ENCODE data around the gene SCNN1B. TPM values are rescaled to one million over a fixed set of nuclear protein-coding genes. Genes with fewer than 3 reads are reported as not detected.

SCNN1B gene
- total and polyA plus RNA-seq, 2 donors (not counting 1 experiment from before 2014, with no cell fraction given): not detected

DNA sequence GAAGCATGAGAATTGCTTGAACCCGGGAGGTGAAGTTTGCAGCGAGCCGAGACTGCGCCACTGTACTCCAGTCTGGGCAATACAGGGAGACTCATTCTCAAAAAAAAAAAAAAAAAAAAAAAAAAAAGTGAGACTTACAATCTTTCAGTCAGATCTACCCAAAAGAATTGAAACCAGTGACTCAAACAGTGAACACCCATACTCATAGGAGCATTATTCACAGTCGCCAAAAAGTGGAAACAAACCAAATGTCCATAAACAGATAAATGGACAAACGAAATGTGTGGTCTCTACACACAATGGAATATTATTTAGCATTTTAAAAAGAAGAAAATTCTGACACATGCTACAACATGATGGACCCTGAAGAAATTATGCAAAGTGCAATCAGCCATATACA lies 9.1 kb upstream of the SCNN1B start:
- H3K27me3 ChIP-seq (ENCODE audit: control insufficient read depth, insufficient read depth, low read length): no peaks in the 10 kb centered on the region
- H4K20me1 ChIP-seq (ENCODE audit: control insufficient read depth, extremely low read depth, insufficient read depth, low read length): no peaks in the 10 kb centered on the region
- no peak overlapping the region for H3K4me3 ChIP-seq (replicated peaks in 1 of 4; ENCODE audit: control extremely low read depth in 1 of 4, insufficient read depth in 1 of 4, low read depth in 3 of 4, low read length in 4 of 4)
- TF ChIP-seq, protein P1, sequence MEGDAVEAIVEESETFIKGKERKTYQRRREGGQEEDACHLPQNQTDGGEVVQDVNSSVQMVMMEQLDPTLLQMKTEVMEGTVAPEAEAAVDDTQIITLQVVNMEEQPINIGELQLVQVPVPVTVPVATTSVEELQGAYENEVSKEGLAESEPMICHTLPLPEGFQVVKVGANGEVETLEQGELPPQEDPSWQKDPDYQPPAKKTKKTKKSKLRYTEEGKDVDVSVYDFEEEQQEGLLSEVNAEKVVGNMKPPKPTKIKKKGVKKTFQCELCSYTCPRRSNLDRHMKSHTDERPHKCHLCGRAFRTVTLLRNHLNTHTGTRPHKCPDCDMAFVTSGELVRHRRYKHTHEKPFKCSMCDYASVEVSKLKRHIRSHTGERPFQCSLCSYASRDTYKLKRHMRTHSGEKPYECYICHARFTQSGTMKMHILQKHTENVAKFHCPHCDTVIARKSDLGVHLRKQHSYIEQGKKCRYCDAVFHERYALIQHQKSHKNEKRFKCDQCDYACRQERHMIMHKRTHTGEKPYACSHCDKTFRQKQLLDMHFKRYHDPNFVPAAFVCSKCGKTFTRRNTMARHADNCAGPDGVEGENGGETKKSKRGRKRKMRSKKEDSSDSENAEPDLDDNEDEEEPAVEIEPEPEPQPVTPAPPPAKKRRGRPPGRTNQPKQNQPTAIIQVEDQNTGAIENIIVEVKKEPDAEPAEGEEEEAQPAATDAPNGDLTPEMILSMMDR (conservative IDR thresholded peaks at IDR 0.05 in 1 of 2, IDR thresholded peaks at IDR 0.05 in 1 of 2; ENCODE audit: low read depth in 1 of 2, low read length in 2 of 2): no peak
- TF ChIP-seq EZH2 (IDR thresholded peaks at IDR 0.05; ENCODE audit: low read length, missing control alignments): no peak
- H3K4me1 ChIP-seq (ENCODE audit: control insufficient read depth, extremely low read depth, insufficient read depth, low read length): no peaks in the 10 kb centered on the region
- H3K9me3 ChIP-seq (ENCODE audit: control insufficient read depth, insufficient read depth, low read depth, low read length): no peaks in the 10 kb centered on the region
- no peak overlapping the region for H2AFZ ChIP-seq (ENCODE audit: low read length)
- no peak overlapping the region for H3K27ac ChIP-seq (ENCODE audit: insufficient read depth, low read length)
- H3K9ac ChIP-seq (ENCODE audit: insufficient read depth, low read length): no peak overlapping the region
- no peak overlapping the region for H3K4me2 ChIP-seq (ENCODE audit: extremely low read depth, insufficient read depth, low read length)
- DNase-seq (ENCODE audit: low read depth in 2 of 2): no peak
- H3K36me3 ChIP-seq (ENCODE audit: control insufficient read depth, insufficient read depth, low read length): no peaks in the 10 kb centered on the region
- H3K79me2 ChIP-seq (ENCODE audit: control insufficient read depth, insufficient read depth, low read length): no peaks in the 10 kb centered on the region

DNA sequence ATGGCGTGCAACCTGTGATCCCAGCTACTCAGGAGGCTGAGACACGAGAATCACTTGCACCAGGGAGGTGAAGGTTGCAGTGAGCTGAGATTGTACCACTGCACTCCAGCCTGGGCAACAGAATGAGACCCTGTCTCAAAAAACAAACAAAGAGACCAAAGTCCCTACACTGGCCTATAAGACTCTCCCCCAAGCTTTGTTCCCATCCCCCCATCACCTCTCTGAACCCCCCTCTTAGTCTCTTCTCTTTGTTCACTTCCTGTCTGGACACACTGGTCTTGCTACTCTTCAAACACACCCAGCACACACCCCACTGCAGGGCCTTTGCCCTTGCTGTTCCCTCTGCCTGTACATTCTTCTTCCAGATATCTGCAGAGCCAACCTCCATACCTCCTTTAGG lies 7.8 kb upstream of the SCNN1B start:
- Histone ChIP-seq H3K4me3 (replicated peaks in 1 of 4; ENCODE audit: control extremely low read depth in 1 of 4, insufficient read depth in 1 of 4, low read depth in 3 of 4, low read length in 4 of 4) (no peak overlapping the region), H4K20me1 (ENCODE audit: control insufficient read depth, extremely low read depth, insufficient read depth, low read length) (no peaks in the 10 kb centered on the region), H3K79me2 (ENCODE audit: control insufficient read depth, insufficient read depth, low read length) (no peaks in the 10 kb centered on the region), H3K36me3 (ENCODE audit: control insufficient read depth, insufficient read depth, low read length) (no peaks in the 10 kb centered on the region), H3K4me2 (ENCODE audit: extremely low read depth, insufficient read depth, low read length) (no peak overlapping the region), H3K27ac (ENCODE audit: insufficient read depth, low read length) (no peak overlapping the region), H3K27me3 (ENCODE audit: control insufficient read depth, insufficient read depth, low read length) (no peaks in the 10 kb centered on the region), H3K4me1 (ENCODE audit: control insufficient read depth, extremely low read depth, insufficient read depth, low read length) (no peaks in the 10 kb centered on the region), H3K9me3 (ENCODE audit: control insufficient read depth, insufficient read depth, low read depth, low read length) (no peaks in the 10 kb centered on the region), H2AFZ (ENCODE audit: low read length) (no peak overlapping the region), H3K9ac (ENCODE audit: insufficient read depth, low read length) (no peak overlapping the region)
- DNase-seq (ENCODE audit: low read depth in 2 of 2): no peak
- no peak for TF ChIP-seq EZH2 (IDR thresholded peaks at IDR 0.05; ENCODE audit: low read length, missing control alignments)
- TF ChIP-seq, protein P1 (conservative IDR thresholded peaks at IDR 0.05 in 1 of 2, IDR thresholded peaks at IDR 0.05 in 1 of 2; ENCODE audit: low read depth in 1 of 2, low read length in 2 of 2): no peak

DNA sequence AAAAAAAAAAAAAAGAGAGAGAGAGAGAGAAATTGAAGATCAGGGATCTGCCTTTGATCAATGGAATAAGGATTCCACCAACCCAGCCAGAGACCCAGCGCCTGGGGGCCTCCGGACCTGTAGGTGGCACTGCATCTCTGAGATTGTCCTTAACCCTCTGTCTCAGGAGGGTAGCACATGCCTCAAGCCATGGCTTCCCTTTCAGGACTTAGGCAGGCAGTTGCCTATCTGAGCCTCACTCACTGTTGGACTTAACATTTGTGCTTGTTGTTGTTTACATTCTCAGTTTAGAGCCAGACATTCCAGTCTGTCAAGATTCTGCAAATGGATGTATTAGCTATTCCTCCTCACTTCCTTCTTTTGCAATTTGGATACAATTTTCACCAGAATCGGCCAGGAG lies 5.1 kb upstream of the SCNN1B start:
- Histone ChIP-seq H4K20me1 (ENCODE audit: control insufficient read depth, extremely low read depth, insufficient read depth, low read length) (no peaks in the 10 kb centered on the region), H2AFZ (ENCODE audit: low read length) (no peak overlapping the region), H3K9ac (ENCODE audit: insufficient read depth, low read length) (no peak overlapping the region), H3K4me2 (ENCODE audit: extremely low read depth, insufficient read depth, low read length) (no peak overlapping the region), H3K4me1 (ENCODE audit: control insufficient read depth, extremely low read depth, insufficient read depth, low read length) (no peaks in the 10 kb centered on the region), H3K9me3 (ENCODE audit: control insufficient read depth, insufficient read depth, low read depth, low read length) (no peaks in the 10 kb centered on the region), H3K27ac (ENCODE audit: insufficient read depth, low read length) (no peak overlapping the region), H3K4me3 (replicated peaks in 1 of 4; ENCODE audit: control extremely low read depth in 1 of 4, insufficient read depth in 1 of 4, low read depth in 3 of 4, low read length in 4 of 4) (no peak overlapping the region), H3K79me2 (ENCODE audit: control insufficient read depth, insufficient read depth, low read length) (no peaks in the 10 kb centered on the region), H3K27me3 (ENCODE audit: control insufficient read depth, insufficient read depth, low read length) (peaks cover 6% of the 10 kb centered on the region), H3K36me3 (ENCODE audit: control insufficient read depth, insufficient read depth, low read length) (no peaks in the 10 kb centered on the region)
- DNase-seq (ENCODE audit: low read depth in 2 of 2): no peak
- TF ChIP-seq EZH2 (IDR thresholded peaks at IDR 0.05; ENCODE audit: low read length, missing control alignments): no peak
- TF ChIP-seq, protein P1 (conservative IDR thresholded peaks at IDR 0.05 in 1 of 2, IDR thresholded peaks at IDR 0.05 in 1 of 2; ENCODE audit: low read depth in 1 of 2, low read length in 2 of 2): no peak
